ENCODE data around the gene ACAN.
"Not testable (repeated sequence)": the region's sequence is repeated elsewhere in the genome, so short reads cannot be mapped to it uniquely, and the experiment has no call there.

ACAN gene

DNA sequence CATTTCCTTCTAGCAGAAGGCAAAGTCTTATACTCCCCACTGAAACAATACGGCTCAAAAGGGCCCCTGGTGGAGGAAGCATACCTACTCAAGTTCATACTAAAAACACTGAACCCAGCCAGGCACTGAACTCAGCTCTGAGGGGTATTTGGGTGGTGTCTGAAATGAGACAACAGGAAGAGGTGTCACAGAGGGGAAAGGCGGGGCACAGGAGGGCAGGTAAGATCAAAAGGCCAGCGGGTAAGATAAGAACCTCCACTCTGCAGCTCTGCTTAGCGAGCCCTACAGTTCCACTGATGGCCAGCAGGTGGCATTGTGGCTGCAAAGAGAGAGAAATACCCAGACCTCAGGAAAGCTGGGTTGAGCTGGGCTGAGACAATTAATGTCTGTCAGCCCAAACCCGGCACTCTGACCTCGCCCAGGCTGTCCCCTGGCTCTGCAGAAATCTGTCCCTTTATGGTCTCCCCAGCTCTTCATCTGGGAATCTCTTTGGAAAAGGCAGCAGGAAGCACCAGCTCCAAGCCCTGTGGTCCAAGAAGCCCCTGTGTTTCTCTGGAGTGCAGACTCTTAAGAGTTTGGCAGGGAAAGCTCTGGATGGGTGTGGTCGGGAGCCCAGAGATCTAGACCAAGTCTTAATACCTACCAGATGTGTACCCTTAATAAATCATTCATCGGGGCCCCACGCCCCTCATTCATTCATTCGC lies 101.5 kb downstream of the ACAN start:
- peak; percentile 46 for DNase-seq

- no peak for DNase-seq
Observed at GRCh38 chr15:88905576-88905975, 102.3 kb downstream of the ACAN start.

DNA sequence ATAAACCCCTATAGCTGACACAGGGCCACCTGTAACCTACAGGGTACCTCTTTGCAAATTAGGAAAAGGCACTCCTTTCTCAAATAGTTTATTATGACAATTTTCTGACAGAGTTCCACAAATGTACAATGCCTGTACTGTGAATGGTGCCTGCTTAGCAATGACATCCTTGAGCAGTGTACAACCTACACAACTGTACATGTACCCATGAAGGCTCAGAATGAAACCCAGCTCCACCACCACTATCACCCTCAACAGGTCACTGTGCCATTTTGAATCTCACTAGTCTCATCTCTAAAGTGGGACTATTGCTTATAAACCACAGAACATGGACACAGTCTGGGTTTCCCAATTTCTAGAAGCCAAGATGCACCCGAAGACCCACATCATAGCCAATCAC lies 102.9 kb downstream of the ACAN start:
- no peak for DNase-seq

DNA sequence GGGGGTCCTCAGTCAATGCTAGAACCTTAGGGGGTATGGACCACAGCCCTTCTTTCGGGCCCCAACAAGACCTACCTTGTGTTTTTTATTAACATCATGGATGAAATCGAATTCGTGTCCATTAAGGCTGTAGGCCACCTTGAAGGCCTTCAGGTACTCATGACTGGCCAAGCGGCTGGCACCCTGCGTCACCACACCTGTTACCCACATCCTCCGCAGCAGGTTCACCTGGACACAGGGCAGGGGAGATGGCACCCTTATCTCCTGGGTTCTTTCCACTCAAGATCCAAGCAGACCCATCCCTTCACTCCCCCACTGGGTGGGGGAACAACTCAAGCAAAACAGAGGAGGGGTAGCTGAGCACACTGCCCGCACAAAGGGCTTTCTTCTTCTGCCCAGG lies 103.3 kb downstream of the ACAN start:
- no peak for DNase-seq

GRCh38 chr15:88907111-88907510 lies 103.9 kb downstream of the ACAN start:
- DNase-seq, result no peak

- DNase-seq, result no peak
Observed at GRCh38 chr15:88908123-88908522, 104.9 kb downstream of the ACAN start.

DNA sequence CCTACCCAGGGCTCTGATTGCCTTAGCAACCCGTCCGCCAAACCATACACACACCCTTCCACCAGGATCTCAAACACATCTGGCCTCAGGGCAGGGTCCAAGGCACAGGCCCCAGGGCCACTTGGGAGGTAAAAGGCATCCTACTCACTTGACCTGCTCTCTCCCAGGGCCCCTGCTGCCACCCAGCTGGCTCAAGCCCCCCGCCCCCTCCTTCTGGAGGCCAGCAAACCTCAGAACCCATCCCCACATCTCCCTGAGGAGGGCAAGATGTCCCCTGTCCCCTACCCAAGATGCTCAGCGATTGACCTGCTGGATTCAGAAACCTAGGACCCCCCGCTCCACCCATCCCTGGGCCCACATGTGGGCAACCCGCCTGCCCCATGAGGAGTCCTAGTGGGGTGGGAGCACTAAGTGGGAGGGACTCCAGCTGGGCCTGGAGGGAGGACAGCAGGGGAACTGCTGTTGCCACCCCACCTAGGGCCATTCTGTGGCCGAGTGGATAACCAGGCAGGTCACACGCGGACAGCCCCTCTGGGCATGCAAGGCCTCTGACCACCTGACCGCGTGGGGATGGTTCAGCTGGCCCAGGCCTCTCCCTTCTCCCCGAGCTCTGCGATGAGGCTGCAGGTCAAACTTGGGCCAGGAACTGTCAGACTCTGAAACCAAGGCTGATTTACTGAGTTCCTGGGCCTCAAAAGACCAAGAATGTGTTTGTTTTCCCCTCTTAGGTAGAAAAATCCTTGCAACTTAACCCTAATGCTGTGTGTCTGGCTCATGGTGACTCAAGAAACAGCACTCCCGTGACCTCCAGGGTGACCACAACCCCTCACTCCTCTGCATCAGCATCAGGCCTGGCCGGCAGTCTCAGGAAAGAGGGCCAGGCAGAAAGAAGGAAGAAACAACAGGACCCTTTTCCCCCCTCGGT lies 105.7 kb downstream of the ACAN start:
- no peak for DNase-seq

DNA sequence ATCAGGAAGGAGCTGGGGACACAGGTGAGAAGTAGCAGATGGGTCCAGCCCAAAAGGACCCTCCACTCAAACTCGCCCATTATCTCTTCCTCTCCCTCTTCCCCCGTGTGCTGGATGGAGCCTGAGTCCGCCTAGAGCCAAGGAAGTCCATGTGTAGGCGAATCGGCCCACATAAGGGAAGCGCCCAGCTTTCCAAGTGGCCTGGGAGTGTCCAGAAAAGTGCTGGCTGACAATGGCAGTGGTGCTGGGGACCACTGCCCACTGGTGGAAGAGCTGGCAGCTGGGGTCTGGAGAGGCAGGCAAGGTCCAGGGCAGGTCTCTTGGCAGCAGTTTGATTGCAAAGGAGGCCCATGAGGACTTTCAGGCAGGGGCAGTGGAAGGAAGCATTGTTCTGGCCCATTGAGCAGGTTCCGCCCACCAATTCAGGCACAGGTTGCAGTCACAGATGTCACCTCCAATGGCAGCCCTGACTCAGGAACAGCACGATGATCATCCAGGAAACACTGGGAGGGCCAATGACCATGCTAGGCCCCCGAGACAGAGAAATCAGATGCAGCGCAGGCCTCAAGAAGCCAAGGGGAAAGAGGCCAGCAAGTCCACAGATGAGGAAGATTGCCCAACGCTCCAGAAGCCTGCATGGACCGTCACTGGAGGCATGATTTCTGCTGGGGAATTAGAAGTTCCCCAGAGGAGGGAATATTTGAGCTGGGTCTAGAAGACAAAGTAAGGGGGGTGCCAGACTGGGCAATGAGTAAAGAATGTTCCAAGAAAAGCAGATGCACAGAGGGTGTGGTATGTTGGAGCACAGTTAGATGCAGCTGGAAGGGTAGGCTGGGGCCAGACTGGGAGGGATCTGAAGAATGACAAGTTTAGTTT lies 107.0 kb downstream of the ACAN start:
- DNase-seq, result no peak

GRCh38 chr15:88911766-88912118 lies 108.5 kb downstream of the ACAN start:
- no peak for DNase-seq

DNA sequence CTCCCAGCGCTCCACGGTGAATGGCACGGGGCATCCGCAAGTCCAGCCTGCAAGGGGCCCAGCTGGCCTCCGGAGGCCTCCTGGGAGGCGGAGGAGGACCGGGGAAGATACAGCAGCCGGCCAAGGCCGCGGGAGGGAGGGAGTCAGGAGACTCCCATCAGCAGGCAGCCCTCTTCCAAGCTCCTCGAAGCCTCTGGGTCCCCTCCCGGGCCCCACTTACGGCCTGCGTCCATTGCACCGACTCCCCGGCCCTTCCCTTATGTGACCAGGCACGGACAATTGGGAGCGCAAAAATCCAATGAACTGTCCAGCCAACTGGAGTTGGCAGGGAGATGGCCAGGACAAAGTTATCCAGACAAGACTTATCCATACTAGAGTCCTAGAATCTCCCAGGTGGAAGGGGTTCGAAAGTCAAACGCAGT lies 109.3 kb downstream of the ACAN start:
- no peak for DNase-seq

DNA sequence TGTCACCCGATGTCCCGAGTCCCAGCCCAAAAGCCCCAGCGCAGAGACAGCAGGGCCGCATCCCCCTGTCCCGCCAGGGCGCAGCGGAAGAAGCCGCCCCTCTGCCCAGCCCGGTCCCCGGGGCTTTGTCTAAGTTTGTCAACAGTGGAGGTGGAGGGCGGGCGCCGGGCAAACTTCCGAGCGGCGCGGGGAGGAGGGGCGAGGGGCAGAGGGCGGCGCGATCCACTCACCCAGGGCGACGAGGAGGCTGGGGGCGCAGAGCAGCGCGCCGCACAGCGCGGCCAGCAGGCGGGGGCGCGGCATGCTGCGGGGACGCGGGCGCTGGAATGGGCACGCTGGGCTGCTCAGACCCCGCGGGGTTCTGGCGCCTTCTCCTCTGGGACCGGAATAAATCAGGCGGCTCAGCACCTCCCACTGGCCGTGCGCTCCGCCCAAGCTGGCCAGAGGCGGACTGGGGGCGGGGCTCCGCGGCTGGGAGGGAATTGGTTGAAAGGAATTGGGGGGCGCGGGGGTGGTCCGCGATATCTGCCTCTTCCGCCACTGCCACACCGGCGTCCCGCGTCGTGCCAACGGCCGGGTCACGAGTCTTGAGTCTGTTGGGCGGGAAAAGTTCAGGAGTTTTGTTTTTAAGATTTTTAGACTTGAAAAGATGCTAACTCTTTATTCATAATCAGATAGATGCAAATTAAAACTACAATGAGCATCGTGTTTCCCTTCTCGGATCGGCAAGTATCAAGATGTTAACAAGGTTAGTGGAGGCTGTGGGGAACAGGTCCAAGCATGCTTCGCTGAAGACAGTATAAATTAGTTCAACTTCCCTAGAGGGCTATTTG lies 110.0 kb downstream of the ACAN start, which contains the start of gene MFGE8:
MFGE8 (minus strand) TSS at position 363 of the 833 bp plus-strand sequence; CDS start at position 303, 60 bp downstream.
- no peak for DNase-seq

GRCh38 chr15:88913850-88914169 lies 110.6 kb downstream of the ACAN start:
- no peak for DNase-seq

DNA sequence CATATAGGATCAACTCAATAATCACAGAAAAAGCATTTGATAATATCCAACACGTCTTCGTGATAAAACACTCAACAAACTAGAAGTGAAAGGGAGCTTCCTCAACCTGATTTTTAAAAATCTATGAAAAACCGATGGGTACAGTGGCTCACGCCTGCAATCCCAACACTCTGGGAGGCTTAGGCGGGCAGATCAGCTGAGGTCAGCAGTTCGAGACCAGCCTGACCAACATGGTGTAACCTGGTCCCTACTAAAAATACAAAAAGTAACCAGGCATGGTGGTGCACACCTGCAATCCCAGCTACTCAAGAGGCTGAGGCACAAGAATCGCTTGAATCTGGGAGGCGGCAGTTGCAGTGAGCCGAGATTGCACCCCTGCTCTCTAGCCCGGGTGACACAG lies 112.1 kb downstream of the ACAN start:
- DNase-seq, result no peak

- no peak for DNase-seq
Observed at GRCh38 chr15:88917760-88918159, 114.5 kb downstream of the ACAN start.

DNA sequence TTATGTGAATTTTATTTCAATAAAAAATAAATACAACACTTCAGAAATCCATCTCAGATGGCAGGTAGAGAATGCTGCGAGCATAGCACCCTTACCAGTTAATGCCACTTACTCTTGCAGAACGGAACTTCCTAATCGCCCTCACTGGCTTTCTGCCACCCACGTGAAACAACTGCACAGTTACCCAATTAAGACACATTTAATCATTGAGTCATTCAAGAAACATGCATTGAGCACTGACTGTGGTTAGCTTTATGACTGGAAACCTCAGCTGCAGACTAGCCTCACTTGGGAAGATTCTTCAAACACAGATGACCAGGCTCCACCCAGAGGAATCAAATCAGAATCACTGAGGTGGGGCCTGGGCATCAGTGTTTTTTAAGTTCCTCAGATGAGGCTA lies 115.5 kb downstream of the ACAN start:
- no peak for DNase-seq

- no peak for DNase-seq
Observed at GRCh38 chr15:88920186-88920891, 117.1 kb downstream of the ACAN start.

DNA sequence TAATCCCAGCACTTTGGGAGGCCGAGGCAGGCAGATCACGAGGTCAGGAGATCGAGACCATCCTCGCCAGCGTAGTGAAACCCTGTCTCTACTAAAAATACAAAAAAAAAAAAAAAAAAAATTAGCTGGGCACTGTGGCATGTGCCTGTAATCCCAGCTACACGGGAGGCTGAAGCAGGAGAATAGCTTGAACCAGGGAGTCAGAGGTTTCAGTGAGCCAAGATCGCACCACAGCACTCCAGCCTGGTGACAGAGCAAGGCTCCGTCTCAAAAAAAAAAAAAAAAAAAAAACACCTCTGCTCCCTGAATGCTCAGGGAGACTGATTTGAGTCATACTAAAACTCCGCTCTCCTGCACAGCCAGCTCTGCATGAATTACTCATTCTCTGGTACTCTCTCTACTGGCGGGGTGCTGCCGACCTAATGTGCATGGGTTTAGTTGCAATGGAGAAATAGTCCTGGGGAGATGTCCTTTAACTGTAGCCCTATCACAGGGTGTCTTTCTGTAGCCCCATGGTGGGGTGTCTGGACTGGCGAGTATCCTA lies 117.7 kb downstream of the ACAN start:
- DNase-seq, result not testable (repeated sequence)
